ENCODE measurements around the gene DNAJB13. TPM values are rescaled to one million over a fixed set of nuclear protein-coding genes. Genes with fewer than 3 reads are reported as not detected.

Gene DNAJB13
- total and polyA plus RNA-seq, 4 donors = 0.40 to 7.2 (median 4.6) TPM

DNA sequence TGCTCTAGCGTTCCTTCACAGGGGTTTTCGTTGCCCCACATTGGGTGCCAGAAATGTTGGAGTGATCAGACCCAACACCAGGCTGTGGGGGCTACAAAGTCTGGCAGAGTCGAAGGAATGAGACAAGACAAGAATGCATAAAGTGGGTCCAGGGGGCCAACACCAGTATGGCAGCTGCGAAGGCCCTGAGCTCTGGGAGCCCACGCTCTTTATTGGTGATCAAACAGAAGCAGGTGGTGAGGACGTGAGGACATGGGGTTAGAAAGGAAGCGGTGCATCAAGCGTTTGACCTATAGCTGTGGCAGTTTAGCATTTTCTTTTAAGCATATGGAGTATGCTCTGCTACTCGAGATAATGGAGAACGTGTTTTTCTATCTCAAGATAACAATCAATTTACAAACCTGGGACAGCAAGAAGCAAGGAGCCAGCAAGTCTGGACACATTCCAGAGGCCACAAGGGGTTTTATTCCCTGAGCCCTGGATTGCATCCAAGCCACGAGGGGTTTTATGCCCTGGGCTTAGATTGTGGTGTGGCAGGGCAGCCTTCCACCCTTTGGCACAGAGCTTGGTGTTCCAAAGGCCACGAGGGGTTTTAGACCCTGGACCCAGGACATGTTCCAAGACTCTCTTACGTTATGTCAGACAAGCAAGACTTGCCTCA is 3.9 kb upstream of the DNAJB13 start:
- no peaks in the 10 kb centered on the region for H3K27me3 ChIP-seq (ENCODE audit: control insufficient read depth, insufficient read depth, low read length)
- no peaks in the 10 kb centered on the region for H3K4me1 ChIP-seq (ENCODE audit: control insufficient read depth, insufficient read depth, low read length)
- no peak overlapping the region for H3K4me3 ChIP-seq (ENCODE audit: low read depth, low read length)
- no peaks in the 10 kb centered on the region for H3K36me3 ChIP-seq (ENCODE audit: control insufficient read depth, insufficient read depth, low read length)
- no peak for DNase-seq (ENCODE audit: low read depth in 4 of 6, low spot score in 6 of 6)
- no peak overlapping the region for H3K27ac ChIP-seq (ENCODE audit: low read depth, low read length)
- 95% methylated on average over 7 of the region's 13 CpGs for WGBS (ENCODE audit: insufficient coverage)
- no peaks in the 10 kb centered on the region for H3K9me3 ChIP-seq (ENCODE audit: control insufficient read depth, insufficient read depth, low read length)

DNA sequence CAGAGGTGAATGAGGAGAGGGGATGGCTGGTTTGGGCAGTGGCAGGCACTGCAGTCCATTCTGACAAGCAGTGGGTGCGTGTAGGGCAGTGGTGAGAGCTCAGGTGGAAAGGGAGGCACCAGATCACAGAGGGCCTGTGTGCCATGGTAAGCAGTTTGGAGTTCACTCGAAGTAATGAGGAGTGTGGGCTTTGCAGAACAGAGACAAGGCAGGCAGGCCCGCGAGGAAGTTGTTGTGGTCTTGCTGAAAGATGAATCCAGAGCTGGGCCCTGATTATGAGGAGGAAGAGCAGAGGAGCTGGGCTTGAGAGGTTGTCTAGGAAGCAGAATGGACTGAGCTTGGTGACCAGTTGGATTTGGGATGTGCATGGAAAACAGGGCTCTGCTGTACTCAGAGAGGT is 1.6 kb upstream of the DNAJB13 start:
- no peak overlapping the region for H3K4me3 ChIP-seq (ENCODE audit: low read depth, low read length)
- no peak overlapping the region for H3K27ac ChIP-seq (ENCODE audit: low read depth, low read length)
- no peaks in the 10 kb centered on the region for H3K4me1 ChIP-seq (ENCODE audit: control insufficient read depth, insufficient read depth, low read length)
- no peaks in the 10 kb centered on the region for H3K27me3 ChIP-seq (ENCODE audit: control insufficient read depth, insufficient read depth, low read length)
- H3K9me3 ChIP-seq (ENCODE audit: control insufficient read depth, insufficient read depth, low read length) = no peaks in the 10 kb centered on the region
- WGBS (ENCODE audit: insufficient coverage) = 80% methylated on average over 4 of the region's 4 CpGs
- no peaks in the 10 kb centered on the region for H3K36me3 ChIP-seq (ENCODE audit: control insufficient read depth, insufficient read depth, low read length)
- DNase-seq (ENCODE audit: low read depth in 4 of 6, low spot score in 6 of 6) = no peak

DNA sequence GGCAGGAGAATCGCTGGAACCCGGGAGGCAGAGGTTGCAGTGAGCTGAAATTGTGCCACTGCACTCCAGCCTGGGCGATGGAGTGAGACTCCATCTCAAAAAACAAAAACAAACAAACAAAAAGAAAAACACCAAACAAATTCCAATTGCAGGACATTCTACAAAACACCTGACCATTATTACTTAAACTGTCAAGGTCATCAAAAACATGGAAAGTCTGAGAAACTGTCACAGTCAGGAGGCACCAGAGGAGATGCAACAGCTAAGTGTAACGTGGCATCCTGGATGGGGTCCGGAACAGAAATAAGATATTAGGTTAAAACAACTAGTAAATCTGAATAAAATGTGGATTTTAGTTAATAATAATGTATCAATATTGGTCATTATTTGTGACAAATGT is 914 bp upstream of the DNAJB13 start:
- no peaks in the 10 kb centered on the region for H3K36me3 ChIP-seq (ENCODE audit: control insufficient read depth, insufficient read depth, low read length)
- no peaks in the 10 kb centered on the region for H3K27me3 ChIP-seq (ENCODE audit: control insufficient read depth, insufficient read depth, low read length)
- WGBS (ENCODE audit: insufficient coverage) = 92% methylated on average over 3 of the region's 5 CpGs
- no peaks in the 10 kb centered on the region for H3K9me3 ChIP-seq (ENCODE audit: control insufficient read depth, insufficient read depth, low read length)
- H3K4me1 ChIP-seq (ENCODE audit: control insufficient read depth, insufficient read depth, low read length) = no peaks in the 10 kb centered on the region
- H3K4me3 ChIP-seq (ENCODE audit: low read depth, low read length) = no peak overlapping the region
- no peak overlapping the region for H3K27ac ChIP-seq (ENCODE audit: low read depth, low read length)
- no peak for DNase-seq (ENCODE audit: low read depth in 4 of 6, low spot score in 6 of 6)

DNA sequence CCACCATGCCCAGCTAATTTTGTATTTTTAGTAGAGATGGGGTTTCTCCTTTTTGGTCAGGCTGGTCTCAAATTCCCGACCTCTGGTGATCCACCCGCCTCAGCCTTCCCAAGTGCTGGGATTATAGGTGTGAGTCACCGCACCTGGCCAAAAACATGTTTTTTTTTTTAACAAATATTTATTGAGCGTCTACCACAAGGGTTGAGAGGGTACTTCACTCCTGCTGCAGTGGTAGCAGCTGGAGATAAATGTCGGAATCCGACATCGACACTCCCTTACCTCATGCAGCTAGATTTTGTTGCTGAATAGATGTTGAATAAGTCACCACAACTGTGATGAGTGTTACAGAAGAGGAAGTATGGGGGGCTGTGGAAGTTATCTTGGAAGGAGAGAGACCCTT is 971 bp downstream of the DNAJB13 start:
- 100% methylated on average over 1 of the region's 7 CpGs for WGBS (ENCODE audit: insufficient coverage)
- no peak for DNase-seq (ENCODE audit: low read depth in 4 of 6, low spot score in 6 of 6)

DNA sequence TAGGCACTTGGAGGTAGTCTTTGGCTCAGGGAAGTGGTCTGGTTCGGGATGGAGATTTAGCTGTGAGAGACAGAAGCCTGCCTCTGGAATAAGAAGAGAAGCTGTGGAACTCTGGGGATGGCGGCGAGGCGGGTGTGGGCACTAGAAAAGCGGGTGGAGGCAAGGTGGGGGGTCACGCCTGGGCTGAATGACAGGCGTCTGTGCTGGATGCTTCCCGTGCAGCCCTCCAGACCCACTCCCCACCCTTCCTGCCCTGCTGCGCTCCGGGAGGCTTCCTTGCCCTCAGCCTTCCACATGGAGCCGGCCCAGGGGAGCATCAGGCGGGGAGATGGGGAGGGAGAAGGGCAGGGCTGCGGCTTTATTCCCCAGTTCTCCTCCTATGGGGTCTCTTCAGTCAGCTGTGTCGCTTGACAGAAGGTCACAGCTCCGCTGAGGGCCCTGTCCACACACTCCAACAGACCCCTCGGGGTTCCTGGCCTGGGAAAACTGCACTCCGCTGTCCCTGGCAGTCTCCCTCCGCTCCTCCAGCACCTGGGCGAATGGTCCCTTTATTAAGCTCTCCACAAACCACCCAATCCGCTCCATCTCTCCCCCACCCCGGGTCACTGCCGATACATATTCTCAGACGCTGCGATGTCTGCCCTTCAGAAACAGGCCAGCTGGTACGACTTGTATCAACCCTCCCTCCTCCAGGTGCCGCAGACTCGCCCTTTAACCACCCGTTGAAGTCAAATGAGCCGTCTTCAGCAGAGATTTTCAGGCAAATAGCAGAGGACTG is 6.2 kb downstream of the DNAJB13 start:
- 39% methylated on average over 23 of the region's 29 CpGs for WGBS (ENCODE audit: insufficient coverage)
- H3K36me3 ChIP-seq (ENCODE audit: control insufficient read depth, insufficient read depth, low read length) = no peaks in the 10 kb centered on the region
- H3K27me3 ChIP-seq (ENCODE audit: control insufficient read depth, insufficient read depth, low read length) = peaks cover 5% of the 10 kb centered on the region
- no peak overlapping the region for H3K27ac ChIP-seq (ENCODE audit: low read depth, low read length)
- no peak overlapping the region for H3K4me3 ChIP-seq (ENCODE audit: low read depth, low read length)
- H3K4me1 ChIP-seq (ENCODE audit: control insufficient read depth, insufficient read depth, low read length) = peaks cover 9% of the 10 kb centered on the region
- no peak for DNase-seq (ENCODE audit: low read depth in 4 of 6, low spot score in 6 of 6)
- H3K9me3 ChIP-seq (ENCODE audit: control insufficient read depth, insufficient read depth, low read length) = no peaks in the 10 kb centered on the region

More for the DNA sequence above, 971 bp downstream of the DNAJB13 start:
- Histone ChIP-seq H3K9me3 (ENCODE audit: control insufficient read depth, insufficient read depth, low read length) (no peaks in the 10 kb centered on the region), H3K27me3 (ENCODE audit: control insufficient read depth, insufficient read depth, low read length) (no peaks in the 10 kb centered on the region), H3K4me1 (ENCODE audit: control insufficient read depth, insufficient read depth, low read length) (no peaks in the 10 kb centered on the region), H3K27ac (ENCODE audit: low read depth, low read length) (no peak overlapping the region), H3K4me3 (ENCODE audit: low read depth, low read length) (no peak overlapping the region), H3K36me3 (ENCODE audit: control insufficient read depth, insufficient read depth, low read length) (no peaks in the 10 kb centered on the region)

DNA sequence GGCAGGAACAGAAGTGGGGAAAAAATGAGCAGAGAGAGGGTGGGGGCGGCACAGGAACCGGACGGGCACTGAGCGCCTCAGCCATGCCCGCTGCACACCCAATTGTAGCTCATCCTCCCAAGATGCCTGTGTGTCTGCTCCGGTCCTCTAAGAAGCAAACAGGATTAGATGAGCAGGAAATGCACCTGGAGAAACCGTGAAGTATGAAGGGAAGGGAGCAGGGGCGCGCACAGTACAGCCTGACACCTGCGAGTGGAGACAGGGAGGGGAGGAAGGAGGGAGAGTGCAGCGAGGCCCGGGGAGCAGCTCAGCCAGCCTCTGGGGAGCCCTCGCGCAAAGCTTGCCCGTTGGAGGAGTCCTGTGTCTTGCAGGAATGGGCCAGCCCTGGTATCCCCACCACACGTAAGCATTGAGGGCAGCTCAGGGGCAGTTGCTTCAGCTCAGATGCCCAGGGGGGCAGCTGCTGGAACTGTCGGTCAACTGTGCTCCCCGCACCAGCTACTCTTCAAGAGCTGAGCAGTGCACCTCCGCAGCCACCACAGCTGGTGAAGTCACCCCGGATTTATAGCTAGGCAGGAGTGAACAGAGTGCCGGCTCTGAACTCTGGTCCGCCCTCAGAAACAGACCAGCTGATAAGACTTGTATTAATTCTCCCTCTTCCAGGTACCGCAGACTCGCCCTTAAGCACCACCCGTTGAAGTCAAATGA is 7.0 kb downstream of the DNAJB13 start:
- Histone ChIP-seq H3K4me1 (ENCODE audit: control insufficient read depth, insufficient read depth, low read length) (peaks cover 9% of the 10 kb centered on the region), H3K27ac (ENCODE audit: low read depth, low read length) (no peak overlapping the region), H3K9me3 (ENCODE audit: control insufficient read depth, insufficient read depth, low read length) (no peaks in the 10 kb centered on the region), H3K36me3 (ENCODE audit: control insufficient read depth, insufficient read depth, low read length) (no peaks in the 10 kb centered on the region), H3K27me3 (ENCODE audit: control insufficient read depth, insufficient read depth, low read length) (peaks cover 5% of the 10 kb centered on the region), H3K4me3 (ENCODE audit: low read depth, low read length) (no peak overlapping the region)
- WGBS (ENCODE audit: insufficient coverage) = 65% methylated on average over 22 of the region's 25 CpGs
- no peak for DNase-seq (ENCODE audit: low read depth in 4 of 6, low spot score in 6 of 6)

DNA sequence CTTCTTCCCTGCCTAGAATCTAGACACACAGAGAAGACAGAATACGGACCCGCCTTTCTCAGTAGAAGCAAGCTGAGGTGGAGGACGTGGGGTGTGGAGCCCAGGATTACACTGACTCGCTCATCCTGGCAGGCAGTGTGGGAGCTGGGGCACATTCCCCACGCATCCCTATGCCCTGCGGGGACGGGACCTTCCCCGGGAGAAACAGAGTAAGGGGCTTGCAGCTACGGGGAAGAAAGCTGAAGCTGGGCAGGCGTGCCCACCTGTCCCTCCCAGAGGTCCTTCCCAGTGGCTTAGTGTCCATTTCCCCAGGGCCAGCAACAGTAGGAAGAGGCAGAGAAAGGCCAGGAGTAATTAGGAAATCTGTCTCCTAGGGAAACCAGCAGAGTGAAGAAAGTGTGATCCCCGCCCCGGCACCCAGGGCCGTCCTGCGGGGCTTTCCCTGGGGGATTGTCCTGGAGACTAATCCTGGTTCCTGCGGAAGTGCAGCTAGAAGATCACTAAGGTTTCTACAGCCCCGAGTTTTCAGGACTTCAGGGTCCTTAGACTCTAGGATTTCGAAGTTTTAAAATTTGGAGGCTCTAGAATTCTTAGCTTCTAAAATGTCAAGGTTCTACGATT is 7.8 kb downstream of the DNAJB13 start:
- H3K27me3 ChIP-seq (ENCODE audit: control insufficient read depth, insufficient read depth, low read length) = peaks cover 5% of the 10 kb centered on the region
- DNase-seq (ENCODE audit: low read depth in 4 of 6, low spot score in 6 of 6) = no peak
- no peak overlapping the region for H3K4me3 ChIP-seq (ENCODE audit: low read depth, low read length)
- peaks cover 9% of the 10 kb centered on the region for H3K4me1 ChIP-seq (ENCODE audit: control insufficient read depth, insufficient read depth, low read length)
- no peaks in the 10 kb centered on the region for H3K9me3 ChIP-seq (ENCODE audit: control insufficient read depth, insufficient read depth, low read length)
- H3K27ac ChIP-seq (ENCODE audit: low read depth, low read length) = no peak overlapping the region
- H3K36me3 ChIP-seq (ENCODE audit: control insufficient read depth, insufficient read depth, low read length) = no peaks in the 10 kb centered on the region
- WGBS (ENCODE audit: insufficient coverage) = 88% methylated on average over 17 of the region's 18 CpGs

DNA sequence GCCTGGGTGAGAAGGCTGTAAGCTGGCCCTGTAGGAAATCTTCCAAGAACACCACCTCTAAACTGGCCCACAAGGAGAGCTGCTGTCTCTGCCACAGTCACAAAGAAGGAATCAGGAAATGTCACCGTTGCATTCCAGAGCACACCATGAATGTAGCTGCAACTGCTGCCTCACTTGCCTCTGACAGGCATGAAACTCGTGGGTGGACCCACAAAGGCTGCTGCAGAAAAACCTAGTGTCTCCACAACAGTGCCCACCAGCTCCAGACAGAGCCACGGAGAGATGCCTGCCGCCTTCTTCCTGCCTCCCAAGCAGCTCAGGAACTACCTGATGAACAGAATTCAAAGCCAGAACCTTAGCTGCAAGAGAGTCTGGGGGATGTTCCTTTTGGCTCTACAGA is 10.5 kb downstream of the DNAJB13 start:
- no peak overlapping the region for H3K4me3 ChIP-seq (ENCODE audit: low read depth, low read length)
- peaks cover 23% of the 10 kb centered on the region for H3K4me1 ChIP-seq (ENCODE audit: control insufficient read depth, insufficient read depth, low read length)
- no peak for DNase-seq (ENCODE audit: low read depth in 4 of 6, low spot score in 6 of 6)
- no peaks in the 10 kb centered on the region for H3K36me3 ChIP-seq (ENCODE audit: control insufficient read depth, insufficient read depth, low read length)
- WGBS (ENCODE audit: insufficient coverage) = 65% methylated on average over 2 of the region's 4 CpGs
- H3K27ac ChIP-seq (ENCODE audit: low read depth, low read length) = no peak overlapping the region
- peaks cover 5% of the 10 kb centered on the region for H3K27me3 ChIP-seq (ENCODE audit: control insufficient read depth, insufficient read depth, low read length)
- H3K9me3 ChIP-seq (ENCODE audit: control insufficient read depth, insufficient read depth, low read length) = no peaks in the 10 kb centered on the region

DNA sequence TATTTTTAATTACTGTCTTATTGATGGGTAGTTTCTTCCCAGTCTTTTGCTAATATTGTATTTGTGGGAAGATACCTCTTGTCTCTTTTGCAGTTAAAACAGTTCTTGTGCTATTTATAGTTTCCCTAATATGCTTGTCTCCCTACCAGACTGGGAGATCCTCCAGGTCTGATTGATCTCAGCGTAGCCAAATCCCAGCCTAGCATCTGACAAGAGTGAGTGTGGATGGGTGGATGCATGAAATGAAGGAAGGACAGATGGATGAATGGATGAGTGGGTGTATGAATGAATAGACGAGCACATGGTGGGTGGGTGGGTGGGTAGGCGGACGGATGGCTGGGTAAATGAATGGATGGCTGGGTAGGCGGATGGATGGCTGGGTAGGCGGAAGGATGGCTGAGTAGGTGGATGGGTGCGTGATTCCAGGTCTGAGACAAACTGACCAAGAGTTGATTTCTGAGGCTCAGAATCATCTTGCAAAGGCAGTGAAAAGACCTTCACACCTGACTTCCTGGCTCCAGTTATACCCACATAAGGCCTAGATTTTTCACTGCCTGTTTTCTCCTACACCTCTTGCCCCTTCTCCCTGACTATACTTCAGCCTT is 11.4 kb downstream of the DNAJB13 start:
- 71% methylated on average over 1 of the region's 7 CpGs for WGBS (ENCODE audit: insufficient coverage)
- peaks cover 5% of the 10 kb centered on the region for H3K27me3 ChIP-seq (ENCODE audit: control insufficient read depth, insufficient read depth, low read length)
- DNase-seq (ENCODE audit: low read depth in 4 of 6, low spot score in 6 of 6) = peak in 1 of 6 donors; percentile 59
- H3K4me1 ChIP-seq (ENCODE audit: control insufficient read depth, insufficient read depth, low read length) = peaks cover 20% of the 10 kb centered on the region
- H3K36me3 ChIP-seq (ENCODE audit: control insufficient read depth, insufficient read depth, low read length) = no peaks in the 10 kb centered on the region
- H3K27ac ChIP-seq (ENCODE audit: low read depth, low read length) = no peak overlapping the region
- no peak overlapping the region for H3K4me3 ChIP-seq (ENCODE audit: low read depth, low read length)
- no peaks in the 10 kb centered on the region for H3K9me3 ChIP-seq (ENCODE audit: control insufficient read depth, insufficient read depth, low read length)
